Mesendoderm (in vitro differentiated cells): ENCODE data around the gene RNF20.

ENCODE experiments used
- DNase-seq: peaks from one replicate; pipeline ENCODE4 v3.0.0; 2013
- H2AK5ac ChIP-seq: 2 replicates; pipeline ENCODE4 v1.6.1; 2013; ENCODE audit warnings: low read length, inconsistent platforms
- H2BK120ac ChIP-seq: 2 replicates; pipeline ENCODE4 v1.6.1; 2013; ENCODE audit warnings: low read depth, mild to moderate bottlenecking, low read length, moderate library complexity, mixed read lengths
- H2BK15ac ChIP-seq: replicated peaks from 2 replicates; pipeline ENCODE4 v1.6.1; 2013; ENCODE audit warnings: low read depth, mild to moderate bottlenecking, moderate library complexity
- H2BK5ac ChIP-seq: 2 replicates; pipeline ENCODE4 v1.6.1; 2013; ENCODE audit warnings: low read length, inconsistent platforms
- H3K18ac ChIP-seq: 2 replicates; pipeline ENCODE4 v1.6.1; 2013; ENCODE audit warnings: mild to moderate bottlenecking, low read length, mixed read lengths
- H3K23ac ChIP-seq: one replicate; pipeline ENCODE4 v1.6.1; 2013; ENCODE audit warnings: low read length
- H3K27ac ChIP-seq: 2 replicates; pipeline ENCODE4 v1.5.1; 2013; ENCODE audit warnings: low read depth, mild to moderate bottlenecking, inconsistent platforms, low read length, moderate library complexity
- H3K27me3 ChIP-seq: 2 replicates; pipeline ENCODE4 v1.6.1; 2013; ENCODE audit warnings: low read length, control low read depth, mild to moderate bottlenecking, inconsistent platforms; ENCODE audit not compliant: insufficient read depth, poor library complexity
- H3K36me3 ChIP-seq: 2 replicates; pipeline ENCODE4 v1.6.1; 2013; ENCODE audit warnings: low read length, inconsistent platforms; ENCODE audit not compliant: control insufficient read depth, insufficient read depth
- H3K4ac ChIP-seq: one replicate; pipeline ENCODE4 v1.6.1; 2013; ENCODE audit warnings: low read depth, mild to moderate bottlenecking, low read length, moderate library complexity
- H3K4me1 ChIP-seq: 2 replicates; pipeline ENCODE4 v1.6.1; 2013; ENCODE audit warnings: low read depth, low read length, inconsistent platforms; ENCODE audit not compliant: control insufficient read depth
- H3K4me2 ChIP-seq: 2 replicates; pipeline ENCODE4 v1.6.1; 2013; ENCODE audit warnings: low read length
- H3K4me3 ChIP-seq: 2 replicates; pipeline ENCODE4 v1.5.1; 2013; ENCODE audit warnings: mild to moderate bottlenecking, low read length
- H3K56ac ChIP-seq: one replicate; pipeline ENCODE4 v1.6.1; 2013; ENCODE audit warnings: low read length
- H3K79me1 ChIP-seq: 2 replicates; pipeline ENCODE4 v1.6.1; 2013; ENCODE audit warnings: low read length, inconsistent platforms
- H3K79me2 ChIP-seq: 2 replicates; pipeline ENCODE4 v1.6.1; 2013; ENCODE audit warnings: mild to moderate bottlenecking, low read length; ENCODE audit not compliant: control insufficient read depth, insufficient read depth
- H3K9ac ChIP-seq: 2 replicates; pipeline ENCODE4 v1.6.1; 2013; ENCODE audit warnings: low read length, inconsistent platforms
- H4K5ac ChIP-seq: one replicate; pipeline ENCODE4 v1.6.1; 2013; ENCODE audit warnings: low read length
- H4K8ac ChIP-seq: one replicate; pipeline ENCODE4 v1.6.1; 2013; ENCODE audit warnings: low read depth, mild to moderate bottlenecking, control low read depth, low read length, moderate library complexity
- whole genome bisulfite sequencing: extraction: QIAGEN DNeasy Blood & Tissue Kit; methylation state at CpG from one replicate; pipeline ENCODE4 v1.1.7; 2013; ENCODE audit warnings: low lambda C conversion rate, missing lambda C conversion rate; ENCODE audit not compliant: insufficient coverage; ENCODE audit errors: extremely low coverage; 5-methylcytosine and 5-hydroxymethylcytosine counted together

The RNF20 gene

GRCh38 chr9:101574731-101575333 lies 41.2 kb downstream of the RNF20 start:
- Histone ChIP-seq H3K18ac (no peak overlapping the region), H3K4ac (no peak overlapping the region), H3K4me1 (peaks cover 20% of the 10 kb centered on the region), H2BK120ac (no peak overlapping the region), H2AK5ac (no peak overlapping the region), H3K56ac (no peak overlapping the region), H4K5ac (no peak overlapping the region), H3K9ac (no peak overlapping the region), H3K27me3 (no peaks in the 10 kb centered on the region), H2BK15ac (no peak overlapping the region), H3K79me2 (no peaks in the 10 kb centered on the region), H2BK5ac (no peak overlapping the region), H3K4me3 (no peak overlapping the region), H3K79me1 (no peaks in the 10 kb centered on the region), H3K23ac (no peak overlapping the region), H3K27ac (no peak overlapping the region), H3K36me3 (no peaks in the 10 kb centered on the region), H4K8ac (no peak overlapping the region), H3K4me2 (no peak overlapping the region)
- DNase-seq: no peak

- Histone ChIP-seq H2BK5ac (no peak overlapping the region), H4K5ac (no peak overlapping the region), H3K4me2 (no peak overlapping the region), H3K36me3 (no peaks in the 10 kb centered on the region), H4K8ac (no peak overlapping the region), H3K4ac (no peak overlapping the region), H2AK5ac (no peak overlapping the region), H3K4me1 (peaks cover 5% of the 10 kb centered on the region), H2BK120ac (no peak overlapping the region), H3K56ac (no peak overlapping the region), H3K79me1 (no peaks in the 10 kb centered on the region), H3K79me2 (no peaks in the 10 kb centered on the region), H3K27me3 (no peaks in the 10 kb centered on the region), H3K27ac (no peak overlapping the region), H3K9ac (no peak overlapping the region), H3K4me3 (no peak overlapping the region), H3K23ac (peak overlapping the region; percentile 30), H2BK15ac (no peak overlapping the region), H3K18ac (no peak overlapping the region)
- DNase-seq: no peak
- no CpG with 5 or more reads among the region's 3 CpGs for WGBS
Observed at GRCh38 chr9:101578378-101578777, 44.7 kb downstream of the RNF20 start.

GRCh38 chr9:101579711-101580545 lies 46.3 kb downstream of the RNF20 start:
- peaks cover 5% of the 10 kb centered on the region for H3K4me1 ChIP-seq
- no peak overlapping the region for H2BK120ac ChIP-seq
- DNase-seq: no peak
- H4K5ac ChIP-seq: no peak overlapping the region
- H4K8ac ChIP-seq: no peak overlapping the region
- no peak overlapping the region for H3K4ac ChIP-seq
- no peaks in the 10 kb centered on the region for H3K79me1 ChIP-seq
- H3K56ac ChIP-seq: no peak overlapping the region
- WGBS: no CpG with 5 or more reads among the region's 6 CpGs
- no peak overlapping the region for H3K23ac ChIP-seq
- H3K36me3 ChIP-seq: no peaks in the 10 kb centered on the region
- H2AK5ac ChIP-seq: no peak overlapping the region
- no peaks in the 10 kb centered on the region for H3K79me2 ChIP-seq
- no peak overlapping the region for H2BK5ac ChIP-seq
- H3K27me3 ChIP-seq: no peaks in the 10 kb centered on the region
- no peak overlapping the region for H3K4me3 ChIP-seq
- H3K27ac ChIP-seq: no peak overlapping the region
- H3K18ac ChIP-seq: no peak overlapping the region
- H3K4me2 ChIP-seq: no peak overlapping the region
- no peak overlapping the region for H3K9ac ChIP-seq
- no peak overlapping the region for H2BK15ac ChIP-seq

- no peaks in the 10 kb centered on the region for H3K79me1 ChIP-seq
- WGBS: no CpG with 5 or more reads among the region's 1 CpG
- H3K79me2 ChIP-seq: no peaks in the 10 kb centered on the region
- no peak overlapping the region for H3K4me3 ChIP-seq
- no peak overlapping the region for H2BK15ac ChIP-seq
- H3K9ac ChIP-seq: no peak overlapping the region
- H4K8ac ChIP-seq: no peak overlapping the region
- H3K4me1 ChIP-seq: peaks cover 5% of the 10 kb centered on the region
- H3K18ac ChIP-seq: no peak overlapping the region
- no peak overlapping the region for H3K56ac ChIP-seq
- no peak overlapping the region for H3K4ac ChIP-seq
- H2AK5ac ChIP-seq: no peak overlapping the region
- no peak overlapping the region for H3K4me2 ChIP-seq
- no peak overlapping the region for H2BK120ac ChIP-seq
- H3K23ac ChIP-seq: no peak overlapping the region
- no peak overlapping the region for H4K5ac ChIP-seq
- H3K27ac ChIP-seq: no peak overlapping the region
- no peaks in the 10 kb centered on the region for H3K36me3 ChIP-seq
- DNase-seq: no peak
- no peak overlapping the region for H2BK5ac ChIP-seq
- H3K27me3 ChIP-seq: no peaks in the 10 kb centered on the region
Observed at GRCh38 chr9:101582553-101582952, 48.9 kb downstream of the RNF20 start.

- H3K56ac ChIP-seq: no peak overlapping the region
- H3K36me3 ChIP-seq: no peaks in the 10 kb centered on the region
- H3K9ac ChIP-seq: no peak overlapping the region
- H3K23ac ChIP-seq: no peak overlapping the region
- DNase-seq: no peak
- no peak overlapping the region for H3K18ac ChIP-seq
- no peak overlapping the region for H4K8ac ChIP-seq
- no peak overlapping the region for H3K27ac ChIP-seq
- no peaks in the 10 kb centered on the region for H3K79me1 ChIP-seq
- no peak overlapping the region for H2AK5ac ChIP-seq
- no peaks in the 10 kb centered on the region for H3K27me3 ChIP-seq
- H4K5ac ChIP-seq: no peak overlapping the region
- no peak overlapping the region for H2BK5ac ChIP-seq
- no peak overlapping the region for H2BK15ac ChIP-seq
- no peak overlapping the region for H3K4me2 ChIP-seq
- H3K4me1 ChIP-seq: no peaks in the 10 kb centered on the region
- no peaks in the 10 kb centered on the region for H3K79me2 ChIP-seq
- H3K4ac ChIP-seq: no peak overlapping the region
- no peak overlapping the region for H2BK120ac ChIP-seq
- no peak overlapping the region for H3K4me3 ChIP-seq
- no CpG with 5 or more reads among the region's 3 CpGs for WGBS
Observed at GRCh38 chr9:101585740-101586139, 52.1 kb downstream of the RNF20 start.
